ENCODE results near the gene SKAP1.
"Not testable (repeated sequence)": the region's sequence is repeated elsewhere in the genome, so short reads cannot be mapped to it uniquely, and the experiment has no call there.

DNA sequence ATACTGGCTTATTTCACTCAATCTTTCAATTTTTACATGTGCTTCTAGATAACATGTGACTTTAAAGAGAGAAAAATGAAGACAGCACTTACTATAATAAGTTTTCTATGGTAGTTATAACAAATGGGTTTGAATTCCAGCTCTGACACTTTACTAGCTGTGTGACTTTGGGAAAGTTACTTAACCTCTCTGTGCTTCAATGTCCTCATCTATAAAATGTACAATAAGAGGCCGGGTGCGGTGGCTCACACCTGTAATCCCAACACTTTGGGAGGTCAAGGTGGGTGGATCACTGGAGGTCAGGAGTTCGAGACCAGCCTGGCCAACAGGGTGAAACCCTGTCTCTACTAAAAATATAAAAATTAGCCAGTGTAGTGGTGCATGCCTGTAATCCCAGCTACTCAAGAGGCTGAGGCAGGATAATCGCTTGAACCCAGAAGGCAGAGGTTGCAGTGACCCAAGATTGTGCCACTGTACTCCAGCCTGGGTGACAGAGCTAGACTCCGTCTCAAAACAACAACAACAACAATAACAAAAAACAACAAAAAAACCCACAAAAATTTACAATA, 184.5 kb downstream of the SKAP1 start:
- not testable (repeated sequence) for TF ChIP-seq CTCF, EZH2, EZH2phosphoT487 (IDR thresholded peaks at IDR 0.05)
